Sigmoid colon (tissue), 4 donors: ENCODE data around the gene CFLAR.

Experiments
- CTCF ChIP-seq, 4 experiments: fragments of 450-650 bp in 3 of 4; fragments of 200-600 bp in 1 of 4; IDR thresholded peaks; one replicate each; pipeline ENCODE4 v1.5.1; 2016 to 2019; ENCODE audit warnings: antibody characterized with exemption in 4 of 4, mild to moderate bottlenecking in 3 of 4, moderate library complexity in 2 of 4
- POLR2AphosphoS5 ChIP-seq, 4 donors: sonication (generic); formaldehyde crosslinking; IDR thresholded peaks; one replicate each; pipeline ENCODE4 v1.6.1; 2017; ENCODE audit warnings: antibody characterized with exemption in 4 of 4

DNA sequence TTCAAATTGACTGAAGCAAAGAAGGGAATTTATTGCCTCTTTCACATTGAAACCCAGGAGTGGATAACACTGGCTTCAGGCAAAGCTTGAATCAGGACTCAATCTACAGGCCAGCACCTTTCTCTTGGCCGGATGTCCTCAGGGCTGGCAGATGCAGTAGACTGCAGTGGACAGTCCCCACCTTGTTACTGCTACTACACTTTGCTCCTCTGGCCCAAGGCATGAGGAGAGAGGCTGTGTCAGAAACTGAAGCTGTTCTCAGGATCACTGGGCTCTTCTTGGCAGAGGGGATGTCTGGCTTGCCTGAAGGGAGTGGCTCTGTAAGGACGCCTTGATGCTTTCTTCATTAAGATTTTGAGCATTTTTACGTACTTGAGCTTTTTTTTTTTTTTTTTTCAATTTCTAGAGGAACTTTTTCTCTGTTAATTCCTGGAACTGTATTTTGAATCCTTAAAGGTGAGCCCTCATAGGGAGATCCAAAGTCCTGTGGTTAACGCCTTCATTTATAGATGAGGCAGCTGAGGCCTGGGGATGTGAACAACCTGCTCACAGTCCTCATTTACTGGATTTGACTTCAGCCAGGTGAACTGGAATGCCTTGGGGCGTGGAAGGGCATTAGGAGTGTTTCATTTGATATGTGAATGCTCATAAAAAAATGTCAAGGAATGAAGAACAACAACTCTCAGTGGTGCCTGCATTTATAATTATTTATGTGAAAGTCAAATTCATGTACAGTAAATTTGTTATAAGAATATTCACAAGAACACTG is 103.5 kb downstream of the CFLAR start:
- TF ChIP-seq CTCF (IDR thresholded peaks at IDR 0.05) (no peak), POLR2AphosphoS5 (IDR thresholded peaks at IDR 0.05) (no peak)
